Spleen (tissue), 7 donors: Measurements from ENCODE around the gene CACNA2D3.

Experiments used
- POLR2A ChIP-seq, 3 donors: fragments of 450-650 bp; IDR thresholded peaks; one replicate each; pipeline ENCODE4 v1.5.1; 2017; ENCODE audit warnings: antibody characterized with exemption in 3 of 3, mild to moderate bottlenecking in 1 of 3
- POLR2AphosphoS5 ChIP-seq, 3 donors: sonication (generic); formaldehyde crosslinking; IDR thresholded peaks; one replicate each; pipeline ENCODE4 v1.5.1; 2017; ENCODE audit warnings: antibody characterized with exemption in 3 of 3
- TF ChIP-seq, protein P1 (sequence below), 11 experiments: fragments of 200-600 bp in 7 of 11; fragments of 450-650 bp in 4 of 11; sonication (generic) in 4 of 11; IDR thresholded peaks in 8 of 11; conservative IDR thresholded peaks in 3 of 11; 1 replicate in 7 of 11; 2 replicates in 4 of 11; pipeline versions ENCODE4 v1.4.0 to v1.8.0; 2016 to 2021; ENCODE audit warnings: antibody characterized with exemption in 11 of 11, inconsistent platforms in 4 of 11, mild to moderate bottlenecking in 1 of 11
- donor health status: DM: no; HTN: no; CAD: no; lungs with moderate emphysema.
- donor health status: DM: no; HTN: no; CAD: no.
- donor health status: DM: no; HTN: no; CAD: no.

DNA sequence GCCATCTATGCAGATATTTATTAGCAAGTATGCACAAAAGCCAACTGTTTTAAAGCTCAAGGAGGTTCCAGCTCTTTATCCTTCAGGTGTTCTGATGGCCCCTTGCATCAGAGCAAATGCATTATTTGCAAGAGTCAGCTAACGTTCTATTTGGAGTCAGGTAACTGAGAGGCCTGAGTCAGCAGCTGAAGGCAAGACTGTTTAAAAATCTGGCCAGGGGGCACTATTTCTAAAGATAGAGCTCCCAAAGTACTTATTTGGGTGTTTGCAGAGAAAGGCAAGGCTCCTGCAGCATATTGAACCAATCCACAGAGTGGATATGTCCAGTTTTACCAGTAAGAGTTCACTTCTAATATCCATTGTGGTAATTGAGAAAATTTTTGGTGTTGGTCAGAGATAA is 659.4 kb downstream of the CACNA2D3 start:
- TF ChIP-seq, protein P1, sequence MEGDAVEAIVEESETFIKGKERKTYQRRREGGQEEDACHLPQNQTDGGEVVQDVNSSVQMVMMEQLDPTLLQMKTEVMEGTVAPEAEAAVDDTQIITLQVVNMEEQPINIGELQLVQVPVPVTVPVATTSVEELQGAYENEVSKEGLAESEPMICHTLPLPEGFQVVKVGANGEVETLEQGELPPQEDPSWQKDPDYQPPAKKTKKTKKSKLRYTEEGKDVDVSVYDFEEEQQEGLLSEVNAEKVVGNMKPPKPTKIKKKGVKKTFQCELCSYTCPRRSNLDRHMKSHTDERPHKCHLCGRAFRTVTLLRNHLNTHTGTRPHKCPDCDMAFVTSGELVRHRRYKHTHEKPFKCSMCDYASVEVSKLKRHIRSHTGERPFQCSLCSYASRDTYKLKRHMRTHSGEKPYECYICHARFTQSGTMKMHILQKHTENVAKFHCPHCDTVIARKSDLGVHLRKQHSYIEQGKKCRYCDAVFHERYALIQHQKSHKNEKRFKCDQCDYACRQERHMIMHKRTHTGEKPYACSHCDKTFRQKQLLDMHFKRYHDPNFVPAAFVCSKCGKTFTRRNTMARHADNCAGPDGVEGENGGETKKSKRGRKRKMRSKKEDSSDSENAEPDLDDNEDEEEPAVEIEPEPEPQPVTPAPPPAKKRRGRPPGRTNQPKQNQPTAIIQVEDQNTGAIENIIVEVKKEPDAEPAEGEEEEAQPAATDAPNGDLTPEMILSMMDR (IDR thresholded peaks at IDR 0.05 in 8 of 11, conservative IDR thresholded peaks at IDR 0.05 in 3 of 11): no peak
- TF ChIP-seq POLR2A (IDR thresholded peaks at IDR 0.05) (no peak), POLR2AphosphoS5 (IDR thresholded peaks at IDR 0.05) (no peak)
